Measurements from ENCODE around the gene GRN. TPM values are rescaled to one million over a fixed set of nuclear protein-coding genes. Genes with fewer than 3 reads are reported as not detected.
A peak's percentile ranks its signal among the peaks of the same experiment; 100 is the strongest.

GRN gene
- total RNA-seq, 2 experiments from 2014 or later: 56.5 to 69.2 TPM

DNA sequence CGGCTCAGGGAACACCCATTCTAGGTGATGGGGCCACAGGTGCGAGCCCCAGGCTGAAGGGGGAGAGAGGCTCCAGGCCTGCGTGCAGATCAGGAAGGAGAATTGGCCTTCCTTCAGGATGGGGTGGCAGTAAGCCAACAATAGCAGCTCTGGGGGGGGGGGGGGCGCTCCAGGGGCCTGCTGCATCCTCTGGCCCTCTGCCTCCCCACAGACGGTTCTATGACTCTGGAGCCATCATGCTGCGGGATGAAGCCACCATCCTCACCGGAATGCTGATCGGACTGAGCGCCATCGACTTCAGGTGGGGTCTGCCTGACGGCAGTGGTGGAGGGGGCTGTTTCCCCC, 30.6 kb upstream of the GRN start:
- ATAC-seq: no peak

DNA sequence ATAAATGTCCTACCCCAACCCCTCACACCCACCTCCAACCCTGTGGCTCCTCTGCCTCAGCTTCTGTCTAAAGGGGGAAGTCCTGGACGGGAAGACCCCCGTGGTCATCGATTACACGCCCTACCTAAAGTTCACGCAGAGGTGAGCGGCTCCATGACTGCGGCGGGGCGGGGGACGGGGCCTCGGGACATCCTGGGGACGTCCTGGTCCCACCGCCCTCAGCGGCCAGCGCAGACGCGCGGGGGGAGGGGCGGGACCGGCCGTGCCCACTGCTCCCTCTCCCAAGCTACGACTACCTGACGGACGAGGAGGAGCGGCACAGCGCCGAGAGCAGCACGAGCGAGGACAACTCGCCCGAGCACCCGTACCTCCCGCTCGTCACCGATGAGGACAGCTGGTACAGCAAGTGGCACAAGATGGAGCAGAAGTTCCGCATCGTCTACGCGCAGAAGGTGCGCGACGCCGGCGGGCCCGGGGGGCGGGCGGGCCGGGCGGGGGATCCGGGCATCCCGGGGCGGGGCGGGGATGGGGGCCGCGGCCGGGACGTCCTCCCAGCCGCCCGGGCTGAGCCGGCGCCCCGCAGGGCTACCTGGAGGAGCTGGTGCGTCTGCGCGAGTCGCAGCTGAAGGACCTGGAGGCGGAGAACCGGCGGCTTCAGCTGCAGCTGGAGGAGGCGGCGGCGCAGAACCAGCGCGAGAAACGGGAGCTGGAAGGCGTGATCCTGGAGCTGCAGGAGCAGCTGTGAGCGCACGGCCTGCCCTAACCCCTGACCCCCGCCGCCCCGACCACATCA, 30.0 kb upstream of the GRN start:
- Mint-ChIP-seq H3K27me3 (peaks cover 31% of the 10 kb centered on the region), H3K4me1 (peaks cover 9% of the 10 kb centered on the region), H3K9me3 (ENCODE audit: low read depth) (no peaks in the 10 kb centered on the region), H3K4me3 (peak overlapping the region; percentile 59), H3K27ac (no peak overlapping the region), H3K36me3 (no peaks in the 10 kb centered on the region)
- CTCF ChIA-PET: interaction anchor here (0.9 to 2.0 kb wide), 6 partner anchors 16 to 105 kb away, joined by 3 to 11 read pairs (median 5); partner anchors contain the start of gene FAM171A2
- peak; percentile 56 for DNase-seq
- peak; percentile 69 for ATAC-seq

More for the DNA sequence above, 30.6 kb upstream of the GRN start:
- Mint-ChIP-seq H3K4me1 (peaks cover 9% of the 10 kb centered on the region), H3K27me3 (peaks cover 31% of the 10 kb centered on the region), H3K9me3 (ENCODE audit: low read depth) (no peaks in the 10 kb centered on the region), H3K36me3 (no peaks in the 10 kb centered on the region), H3K4me3 (no peak overlapping the region), H3K27ac (no peak overlapping the region)
- DNase-seq: no peak
- CTCF ChIA-PET: interaction anchor here (1.0 to 2.0 kb wide), 4 partner anchors 17 to 104 kb away, joined by 3 to 11 read pairs (median 6); no protein-coding TSS in a partner anchor

DNA sequence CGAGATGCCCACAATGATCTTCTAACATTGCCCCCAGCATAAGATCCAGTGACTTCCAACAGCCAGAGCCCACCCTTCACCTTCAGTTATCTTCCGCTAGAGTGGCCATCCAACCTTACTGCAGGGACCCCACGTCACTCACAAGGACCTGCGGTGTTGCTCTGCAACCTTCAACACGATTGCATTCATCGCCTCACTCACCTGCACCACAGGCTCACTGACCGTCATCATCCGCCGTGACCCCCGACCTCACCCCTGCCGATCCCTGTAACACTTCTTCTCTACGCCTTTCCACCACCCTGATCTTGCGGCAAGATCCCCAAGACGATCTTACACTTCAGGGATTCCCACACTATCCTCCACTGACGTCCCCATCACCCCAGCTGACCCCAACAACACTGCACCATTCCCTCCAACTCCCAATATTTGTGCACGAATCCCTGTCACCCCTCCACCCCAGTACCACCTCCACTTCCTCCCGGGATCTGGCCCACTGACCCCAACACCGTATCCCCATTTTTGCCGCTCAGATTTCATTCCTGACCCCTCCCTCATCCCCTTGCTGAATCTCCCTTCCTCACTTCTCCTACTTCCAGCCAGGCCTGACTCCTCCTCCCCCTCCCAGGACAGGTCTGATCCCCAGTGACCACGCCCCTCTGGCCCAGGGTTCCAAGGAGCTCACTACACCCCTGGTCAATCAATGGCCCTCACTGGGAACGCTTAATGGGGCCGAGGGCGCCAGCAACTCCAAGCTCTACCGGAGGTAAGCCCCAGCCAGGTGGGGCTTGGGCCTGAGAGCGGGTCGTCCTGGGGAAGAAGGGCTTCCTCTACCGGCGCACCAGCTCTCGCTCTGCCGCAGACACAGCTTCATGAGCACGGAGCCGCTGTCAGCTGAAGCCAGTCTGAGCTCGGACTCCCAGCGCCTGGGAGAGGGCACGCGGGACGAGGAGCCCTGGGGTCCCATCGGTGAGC, 29.1 kb upstream of the GRN start:
- CTCF ChIA-PET: interaction anchor here (0.9 to 2.5 kb wide), 8 partner anchors 14 to 217 kb away, joined by 4 to 14 read pairs (median 8); partner anchors contain the start of gene FAM171A2
- peaks cover 31% of the 10 kb centered on the region for H3K27me3 Mint-ChIP-seq
- H3K4me1 Mint-ChIP-seq: peaks cover 9% of the 10 kb centered on the region
- H3K9me3 Mint-ChIP-seq (ENCODE audit: low read depth): no peaks in the 10 kb centered on the region
- peak overlapping the region; percentile 8 for H3K4me3 Mint-ChIP-seq
- ATAC-seq: no peak
- H3K27ac Mint-ChIP-seq: no peak overlapping the region
- no peak for DNase-seq
- H3K36me3 Mint-ChIP-seq: peaks cover under 1% of the 10 kb centered on the region

DNA sequence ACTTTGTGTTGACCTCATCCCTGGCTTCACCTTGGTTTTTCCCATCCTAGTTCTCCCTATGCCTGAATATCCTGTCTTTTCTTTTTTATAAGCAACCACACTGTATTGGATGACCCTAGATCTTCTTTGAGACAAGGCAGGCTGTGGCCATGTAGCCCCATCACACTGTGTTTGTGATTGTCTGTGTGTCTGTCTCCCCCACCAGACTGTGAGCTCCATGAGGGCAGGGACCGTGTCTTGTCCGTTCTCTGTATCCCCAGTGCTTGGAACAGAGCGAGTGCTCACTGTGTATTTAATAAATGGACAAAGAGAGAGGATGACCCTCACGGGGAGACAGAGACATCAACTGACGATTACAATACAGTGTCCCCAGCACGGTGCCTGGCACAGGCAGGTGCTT, 27.6 kb upstream of the GRN start:
- Mint-ChIP-seq H3K4me1 (peaks cover 10% of the 10 kb centered on the region), H3K36me3 (peaks cover 6% of the 10 kb centered on the region), H3K27ac (no peak overlapping the region), H3K27me3 (peaks cover 31% of the 10 kb centered on the region), H3K9me3 (ENCODE audit: low read depth) (no peaks in the 10 kb centered on the region), H3K4me3 (no peak overlapping the region)
- CTCF ChIA-PET: interaction anchor here (1.5 to 2.5 kb wide), 3 partner anchors 13 to 108 kb away, joined by 6 to 14 read pairs (median 14); no protein-coding TSS in a partner anchor
- ATAC-seq (no peak), DNase-seq (no peak)

DNA sequence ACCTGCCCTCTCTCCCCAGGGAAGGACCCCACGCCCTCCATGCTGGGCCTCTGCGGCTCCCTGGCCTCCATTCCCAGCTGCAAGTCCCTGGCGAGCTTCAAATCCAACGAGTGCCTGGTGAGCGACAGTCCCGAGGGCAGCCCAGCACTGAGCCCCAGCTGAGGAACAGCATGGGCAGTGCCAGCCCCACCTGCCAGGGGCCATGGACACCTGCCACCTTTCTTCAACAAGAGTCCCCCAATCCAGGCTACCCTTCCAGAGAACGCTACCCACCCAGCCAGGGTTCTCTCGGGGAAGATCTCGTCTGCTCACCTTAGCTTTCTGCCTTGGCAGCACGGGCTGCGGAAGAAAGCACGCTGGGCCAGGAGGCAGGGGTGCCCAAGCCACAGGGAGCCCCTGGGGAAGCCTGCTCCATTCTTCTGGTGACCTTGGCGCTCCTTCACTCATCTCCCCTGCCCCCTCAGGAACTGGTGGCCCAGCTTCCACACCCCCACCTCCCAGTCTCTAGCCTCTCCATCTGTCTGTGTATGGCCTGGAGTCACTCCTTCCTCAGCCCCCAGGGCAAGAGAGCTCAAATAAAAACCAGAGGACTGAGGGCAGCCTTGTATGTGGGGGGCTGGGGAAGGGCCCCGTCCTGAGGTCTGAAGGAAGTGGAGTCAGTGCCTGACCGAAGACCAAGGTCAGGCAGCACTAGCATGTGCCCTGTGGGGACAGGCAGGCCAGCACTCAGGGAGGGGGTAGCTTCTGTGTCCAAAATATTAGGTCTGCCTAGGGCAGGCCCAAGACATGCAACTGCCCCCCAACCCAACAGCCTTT, 26.8 kb upstream of the GRN start:
- H3K4me1 Mint-ChIP-seq: peaks cover 15% of the 10 kb centered on the region

DNA sequence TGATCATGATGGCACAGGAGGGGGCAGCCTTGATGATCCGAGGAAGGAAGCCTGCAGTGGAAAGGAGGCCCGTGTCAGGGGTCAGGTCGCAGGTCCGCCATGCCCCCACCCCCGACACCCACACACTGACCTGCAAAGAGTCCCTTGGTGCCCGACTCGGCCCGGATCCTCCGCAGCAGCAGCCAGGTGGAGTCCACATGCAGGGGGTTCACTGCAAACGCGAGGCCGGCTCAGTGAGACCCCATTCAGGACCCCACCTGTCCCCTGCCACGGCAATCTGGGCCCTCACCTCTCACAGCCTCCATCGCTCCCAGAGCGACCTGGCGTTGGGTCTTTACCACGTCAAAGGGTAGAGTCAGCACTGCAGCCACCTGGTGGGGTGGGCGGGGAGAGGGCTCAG, 25.0 kb upstream of the GRN start:
- DNase-seq (no peak), ATAC-seq (no peak)
- Mint-ChIP-seq H3K4me3 (no peak overlapping the region), H3K36me3 (peaks cover 6% of the 10 kb centered on the region), H3K27ac (no peak overlapping the region), H3K9me3 (ENCODE audit: low read depth) (no peaks in the 10 kb centered on the region), H3K27me3 (peaks cover 24% of the 10 kb centered on the region), H3K4me1 (peaks cover 22% of the 10 kb centered on the region)
- CTCF ChIA-PET: interaction anchor here (0.8 to 8.4 kb wide), 4 partner anchors 11 to 110 kb away, joined by 3 to 47 read pairs (median 4); no protein-coding TSS in a partner anchor

More for the DNA sequence above, 26.8 kb upstream of the GRN start:
- H3K9me3 Mint-ChIP-seq (ENCODE audit: low read depth): no peaks in the 10 kb centered on the region
- H3K36me3 Mint-ChIP-seq: peaks cover 6% of the 10 kb centered on the region
- no peak overlapping the region for H3K4me3 Mint-ChIP-seq
- DNase-seq (no peak), ATAC-seq (no peak)
- peaks cover 31% of the 10 kb centered on the region for H3K27me3 Mint-ChIP-seq
- no peak overlapping the region for H3K27ac Mint-ChIP-seq
- CTCF ChIA-PET: interaction anchor here (1.0 to 2.5 kb wide), 3 partner anchors 12 to 114 kb away, joined by 3 to 14 read pairs (median 14); no protein-coding TSS in a partner anchor

DNA sequence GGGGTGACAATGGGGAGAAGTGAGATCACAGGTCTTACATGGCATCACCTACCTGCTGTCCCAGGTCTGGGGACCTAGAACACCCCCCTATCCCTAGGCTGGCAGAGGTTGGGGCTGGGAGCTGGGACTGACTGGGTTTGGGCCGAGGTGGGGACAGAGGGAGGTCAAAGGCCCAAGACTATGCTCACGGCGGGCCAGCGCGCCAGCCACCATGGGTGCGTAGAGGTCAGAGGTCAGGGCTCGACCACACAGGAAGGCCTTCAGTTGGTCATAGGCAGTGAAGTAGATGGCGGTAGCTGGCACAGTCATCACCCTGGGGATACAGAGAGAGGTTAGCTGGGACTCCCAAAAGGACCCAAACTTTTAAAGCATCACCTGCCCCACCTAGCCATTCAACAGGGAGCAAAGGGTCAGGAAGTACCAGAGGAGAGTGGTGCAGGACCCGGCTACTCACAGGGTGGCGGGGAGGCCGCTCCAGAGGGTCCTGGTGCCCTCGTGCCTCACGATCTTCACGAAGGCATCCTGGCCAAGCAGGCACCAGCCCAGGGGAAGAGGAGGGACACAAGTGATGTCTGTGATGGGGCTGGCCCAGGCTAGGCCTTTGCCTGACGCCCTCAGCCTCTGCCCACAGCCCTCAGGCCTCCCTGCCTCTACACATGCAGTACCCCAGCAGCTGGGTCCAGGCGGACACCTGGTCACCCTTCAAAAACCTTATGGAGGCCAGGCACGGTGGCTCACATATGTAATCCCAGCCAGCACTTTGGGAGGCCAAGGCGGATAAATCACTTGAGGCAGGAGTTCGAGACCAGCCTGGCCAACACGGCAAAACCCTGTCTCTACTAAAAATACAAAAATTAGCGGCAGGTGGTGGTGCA, 23.6 kb upstream of the GRN start:
- CTCF ChIA-PET: interaction anchor here (1.3 to 8.4 kb wide), 3 partner anchors 10 to 112 kb away, joined by 3 to 47 read pairs (median 6); partner anchors contain the start of gene GRN

DNA sequence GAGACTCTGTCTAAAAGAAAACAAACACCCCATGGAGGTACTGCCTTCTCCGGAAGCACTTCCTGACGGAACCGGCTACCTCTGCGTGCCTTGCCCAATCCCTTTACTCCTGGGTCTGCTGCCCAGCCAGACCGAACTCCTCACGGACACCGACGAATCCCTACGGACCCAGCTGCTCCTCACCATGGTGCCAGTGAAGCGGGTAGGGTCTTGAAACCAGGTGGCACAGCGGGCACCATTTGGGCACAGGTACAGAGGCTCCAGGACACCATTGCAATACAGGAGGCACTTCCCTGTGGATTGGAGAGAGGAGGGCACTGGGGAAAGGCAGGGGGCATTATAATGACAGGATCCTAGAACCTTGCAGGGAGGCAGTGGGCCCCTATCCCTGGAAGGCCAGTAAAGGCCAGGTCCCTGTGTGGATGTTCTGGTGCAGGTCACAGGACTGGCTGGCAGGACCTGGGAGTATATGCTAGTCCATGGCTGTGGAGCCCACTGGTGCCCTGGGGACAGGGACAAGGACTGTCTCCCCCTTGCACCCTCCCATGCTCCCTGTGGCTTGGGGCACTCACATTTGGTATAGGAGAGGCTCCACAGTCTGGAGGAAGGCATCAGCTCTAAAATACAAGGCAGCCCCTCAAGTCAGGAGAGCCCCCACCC, 22.7 kb upstream of the GRN start:
- peaks cover 20% of the 10 kb centered on the region for H3K4me1 Mint-ChIP-seq
- DNase-seq: no peak
- H3K27me3 Mint-ChIP-seq: peaks cover 4% of the 10 kb centered on the region
- H3K9me3 Mint-ChIP-seq (ENCODE audit: low read depth): no peaks in the 10 kb centered on the region
- H3K27ac Mint-ChIP-seq: no peak overlapping the region
- H3K4me3 Mint-ChIP-seq: no peak overlapping the region
- CTCF ChIA-PET: interaction anchor here (8.4 kb wide), 1 partner anchor 112 kb away, joined by 47 read pairs; no protein-coding TSS in a partner anchor
- no peak for ATAC-seq
- H3K36me3 Mint-ChIP-seq: peaks cover 6% of the 10 kb centered on the region

More for the DNA sequence above, 23.6 kb upstream of the GRN start:
- Mint-ChIP-seq H3K9me3 (ENCODE audit: low read depth) (no peaks in the 10 kb centered on the region), H3K4me1 (peaks cover 17% of the 10 kb centered on the region), H3K27me3 (peaks cover 12% of the 10 kb centered on the region), H3K4me3 (no peak overlapping the region), H3K36me3 (peaks cover 6% of the 10 kb centered on the region), H3K27ac (no peak overlapping the region)
- DNase-seq (no peak), ATAC-seq (no peak)

DNA sequence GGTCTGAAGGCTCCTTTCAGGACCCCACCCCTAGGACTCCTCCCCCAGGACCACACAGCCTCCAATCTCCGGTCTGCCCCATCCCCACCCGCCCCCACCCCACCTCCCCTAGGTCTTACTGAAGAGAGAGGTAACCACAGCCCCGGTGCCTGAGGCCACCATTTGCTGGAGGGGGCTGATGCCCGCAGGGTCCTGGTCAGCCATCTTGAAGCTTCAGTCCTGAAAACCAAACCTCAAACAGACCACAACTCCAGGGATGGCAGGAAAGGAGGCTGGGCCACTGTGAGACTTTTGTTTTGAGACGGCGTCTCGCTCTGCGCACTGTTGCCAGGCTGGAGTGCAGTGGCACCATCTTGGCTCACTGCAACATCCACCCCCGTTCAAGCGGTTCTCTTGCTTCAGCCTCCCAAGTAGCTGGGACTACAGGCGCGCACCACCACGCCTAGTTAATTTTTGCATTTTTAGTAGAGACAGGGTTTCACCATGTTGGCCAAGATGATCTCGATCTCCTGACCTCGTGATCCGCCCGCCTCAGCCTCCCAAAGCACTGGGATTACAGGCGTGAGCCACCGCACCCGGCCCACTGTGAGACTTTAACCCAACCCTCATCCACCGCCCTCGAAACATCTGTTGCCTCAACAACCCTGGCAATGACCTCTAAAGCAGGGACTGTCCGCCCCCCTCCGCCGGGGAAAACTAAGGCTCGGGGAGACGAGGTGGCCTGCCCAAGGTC, 21.6 kb upstream of the GRN start:
- H3K27ac Mint-ChIP-seq: peak overlapping the region; percentile 41
- H3K27me3 Mint-ChIP-seq: no peaks in the 10 kb centered on the region
- DNase-seq (peak; percentile 43), ATAC-seq (no peak)
- H3K9me3 Mint-ChIP-seq (ENCODE audit: low read depth): no peaks in the 10 kb centered on the region
- peaks cover 6% of the 10 kb centered on the region for H3K36me3 Mint-ChIP-seq
- peaks cover 26% of the 10 kb centered on the region for H3K4me1 Mint-ChIP-seq
- peak overlapping the region; percentile 80 for H3K4me3 Mint-ChIP-seq
- CTCF ChIA-PET: interaction anchor here (1.1 to 8.4 kb wide), 3 partner anchors 22 to 122 kb away, joined by 4 to 47 read pairs (median 11); partner anchors contain the start of gene GRN

DNA sequence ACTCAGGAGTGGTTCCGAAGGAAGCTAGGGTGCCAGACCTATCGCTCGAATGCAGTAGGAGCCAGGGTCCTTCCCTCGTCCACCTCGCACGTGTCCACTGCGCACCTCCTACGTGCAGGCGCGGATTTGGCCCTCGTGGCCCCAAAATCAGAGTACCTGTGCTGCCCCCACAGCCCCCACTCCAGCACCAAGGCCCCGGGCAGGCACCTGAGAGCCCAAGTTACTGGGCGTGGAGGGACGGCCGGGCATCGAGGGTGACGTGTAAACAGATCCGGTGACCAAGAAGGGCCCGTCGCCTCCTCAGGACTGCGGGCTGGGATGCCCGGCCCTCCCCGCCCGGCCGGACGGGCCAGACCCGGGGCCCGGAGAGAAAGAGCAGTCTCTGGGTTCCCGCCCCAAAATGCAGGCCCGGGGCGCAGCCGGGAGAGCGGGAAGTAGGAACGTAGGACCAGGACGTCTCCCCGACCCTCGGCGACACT, 21.0 kb upstream of the GRN start:
- CTCF ChIA-PET: interaction anchor here (0.6 to 8.4 kb wide), 5 partner anchors 21 to 182 kb away, joined by 3 to 47 read pairs (median 6); partner anchors contain the start of gene GRN
- H3K27ac Mint-ChIP-seq: peak overlapping the region; percentile 39

More for the DNA sequence above, 21.0 kb upstream of the GRN start:
- Mint-ChIP-seq H3K36me3 (peaks cover 6% of the 10 kb centered on the region), H3K27me3 (no peaks in the 10 kb centered on the region), H3K4me3 (peak overlapping the region; percentile 80), H3K4me1 (peaks cover 26% of the 10 kb centered on the region), H3K9me3 (ENCODE audit: low read depth) (no peaks in the 10 kb centered on the region)
- DNase-seq (peak; percentile 44), ATAC-seq (no peak)
